GM21367 (cell line): ENCODE measurements around the gene ERFE.
"Not testable (repeated sequence)": the region's sequence is repeated elsewhere in the genome, so short reads cannot be mapped to it uniquely, and the experiment has no call there.

Experiments used
- ATAC-seq: cut with Tn5 transposase; IDR thresholded peaks from one replicate; pipeline ENCODE4 v1.9.1; 2021; ENCODE audit not compliant: unreplicated experiment

ERFE gene

DNA sequence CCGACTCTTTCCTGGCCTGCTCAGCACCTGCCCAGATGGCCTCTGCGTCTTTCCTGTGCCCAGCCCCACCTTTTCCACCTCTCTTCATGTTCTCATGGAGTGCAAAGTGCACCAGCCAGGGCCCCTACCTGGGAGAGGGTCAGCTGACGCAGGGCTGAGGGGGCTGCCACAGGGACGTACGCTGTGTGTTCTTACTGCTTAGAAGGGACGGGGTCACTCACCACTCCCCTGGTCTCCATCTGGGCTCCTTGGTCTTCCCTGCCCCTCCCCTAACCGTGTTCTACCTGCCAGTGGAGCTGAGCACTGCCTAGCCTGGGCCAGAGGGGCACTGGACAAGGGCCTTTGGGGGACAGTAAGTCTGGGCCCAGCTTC lies 8.6 kb downstream of the ERFE start:
- ATAC-seq: no peak

GRCh38 chr2:238167761-238168160 lies 9.0 kb downstream of the ERFE start:
- no peak for ATAC-seq

DNA sequence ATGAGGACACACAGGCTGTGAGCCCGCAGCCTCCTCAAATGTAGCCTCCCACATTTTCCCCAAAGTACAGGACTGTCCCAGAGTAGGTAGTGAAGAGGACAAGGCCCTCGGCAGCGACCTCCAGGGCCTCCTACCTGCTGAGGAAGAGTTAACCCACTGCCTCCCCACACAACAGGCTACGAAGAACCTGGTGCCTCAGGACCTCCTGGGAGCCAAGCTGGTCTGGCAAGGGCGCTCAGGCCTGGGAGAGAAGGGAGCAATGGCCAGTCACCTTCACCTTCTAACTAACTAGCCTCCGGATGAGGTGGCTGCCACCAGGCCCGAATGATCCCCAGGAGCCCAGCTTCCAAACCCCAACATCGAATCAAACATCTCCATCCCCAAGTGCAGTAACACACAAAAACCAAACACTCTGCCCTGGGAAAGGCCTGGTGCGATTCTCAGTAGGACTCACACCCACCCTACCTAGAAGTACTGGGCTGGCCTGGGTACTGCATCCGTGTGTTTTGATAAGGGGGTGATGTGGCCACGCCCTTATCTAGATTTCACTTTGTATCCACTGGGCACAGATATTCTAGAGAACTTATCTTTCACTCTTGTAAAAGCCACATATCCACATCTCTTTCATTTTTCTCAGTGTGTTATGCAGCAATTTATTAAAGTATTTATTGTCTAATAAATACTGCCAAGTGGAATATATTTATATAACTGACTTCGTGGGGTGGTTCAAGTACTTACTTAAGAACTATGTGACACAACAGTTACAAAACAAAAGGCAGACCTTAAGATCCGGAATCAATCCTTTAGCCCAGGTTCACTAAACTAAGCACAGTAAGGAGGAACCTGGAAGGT lies 9.7 kb downstream of the ERFE start:
- no peak for ATAC-seq

- ATAC-seq: no peak
These were observed 10.4 kb downstream of the ERFE start for GRCh38 chr2:238169048-238169707.

GRCh38 chr2:238169708-238170251 lies 11.0 kb downstream of the ERFE start:
- no peak for ATAC-seq

DNA sequence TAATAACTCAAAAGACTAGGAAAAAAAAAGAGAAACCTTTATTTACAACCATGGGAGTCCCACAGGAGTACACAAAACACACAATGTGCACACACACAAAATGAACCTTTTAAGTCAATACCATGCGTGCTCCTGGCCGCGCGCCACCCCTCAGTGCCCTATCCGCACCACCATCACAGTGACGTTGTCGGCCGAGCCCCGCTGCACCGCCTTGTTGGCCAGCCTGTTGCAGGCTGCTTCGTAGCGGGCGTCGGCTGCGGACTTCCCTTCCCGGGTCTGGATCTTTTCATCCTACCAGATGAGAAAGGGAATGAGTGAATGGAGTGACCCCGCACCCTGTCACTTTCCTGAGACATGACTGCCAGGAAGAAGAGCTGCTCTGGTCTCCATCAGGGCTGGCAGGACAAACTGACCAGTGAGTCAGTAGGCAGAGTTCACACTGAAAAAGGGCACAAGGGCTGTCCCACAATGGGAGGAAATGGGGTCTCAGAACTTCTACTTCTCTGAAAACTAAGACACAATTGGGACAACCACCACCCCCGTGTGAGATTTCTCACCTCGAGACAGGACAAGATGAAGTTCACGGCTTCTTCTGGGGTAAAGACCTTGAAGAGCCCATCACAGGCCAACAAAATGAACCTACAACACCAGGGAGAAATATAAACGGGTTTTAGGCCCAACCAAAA lies 11.8 kb downstream of the ERFE start:
- ATAC-seq: no peak

DNA sequence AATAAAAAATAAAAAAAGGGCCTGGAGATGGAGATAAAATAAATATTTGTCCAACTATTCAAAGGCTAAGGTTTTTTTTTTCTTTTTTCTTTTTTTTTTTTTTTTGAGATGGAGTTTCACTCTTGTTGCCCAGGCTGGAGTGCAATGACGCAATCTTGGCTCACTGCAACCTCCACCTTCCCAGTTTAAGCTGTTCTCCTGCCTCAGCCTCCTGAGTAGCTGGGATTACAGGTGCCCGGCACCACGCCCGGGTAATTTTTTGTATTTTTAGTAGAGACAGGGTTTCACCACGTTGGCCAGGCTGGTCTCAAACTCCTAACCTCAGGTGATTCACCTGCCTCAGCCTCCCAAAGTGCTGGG lies 12.3 kb downstream of the ERFE start:
- ATAC-seq: not testable (repeated sequence)

GRCh38 chr2:238171575-238172187 lies 12.9 kb downstream of the ERFE start:
- no peak for ATAC-seq

DNA sequence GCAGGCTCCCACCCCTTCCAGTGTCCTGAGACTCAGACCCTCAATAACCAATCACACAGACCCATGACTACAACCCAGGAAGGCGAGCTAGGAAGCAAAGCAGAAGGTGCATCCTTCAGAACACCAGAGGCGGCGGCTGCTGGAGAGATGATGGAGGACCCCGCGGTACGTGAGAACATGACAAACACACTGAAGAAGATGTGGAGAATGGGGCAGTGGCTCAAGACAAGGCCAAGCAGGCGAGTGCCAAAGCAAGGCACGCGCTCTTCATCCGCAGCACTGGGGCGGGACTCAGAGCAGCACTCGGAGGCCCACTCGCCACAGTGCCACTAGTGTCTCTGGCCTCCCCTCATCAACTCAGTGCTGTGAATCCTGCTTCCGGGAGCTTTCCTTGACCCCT lies 13.7 kb downstream of the ERFE start:
- ATAC-seq: no peak

DNA sequence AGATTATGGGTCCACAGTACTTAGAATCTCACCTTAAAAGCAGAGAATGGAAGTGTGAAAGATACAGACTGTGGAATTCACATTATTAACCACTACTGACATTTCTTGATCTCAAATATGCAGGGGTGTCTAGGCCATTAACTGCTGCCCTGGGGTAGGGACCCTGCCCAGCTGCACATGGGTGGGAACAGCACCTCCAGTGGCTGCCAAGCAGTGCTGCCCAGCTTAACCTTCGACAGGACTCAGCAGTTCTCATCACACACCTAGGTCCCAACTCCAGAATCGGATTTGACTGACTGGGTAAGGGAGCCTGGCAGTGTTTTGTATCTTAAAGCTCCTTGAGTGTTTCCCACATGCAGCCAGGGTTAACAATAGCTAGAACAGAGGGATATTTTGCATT lies 14.9 kb downstream of the ERFE start:
- no peak for ATAC-seq

GRCh38 chr2:238174291-238174690 lies 15.5 kb downstream of the ERFE start:
- ATAC-seq: no peak

DNA sequence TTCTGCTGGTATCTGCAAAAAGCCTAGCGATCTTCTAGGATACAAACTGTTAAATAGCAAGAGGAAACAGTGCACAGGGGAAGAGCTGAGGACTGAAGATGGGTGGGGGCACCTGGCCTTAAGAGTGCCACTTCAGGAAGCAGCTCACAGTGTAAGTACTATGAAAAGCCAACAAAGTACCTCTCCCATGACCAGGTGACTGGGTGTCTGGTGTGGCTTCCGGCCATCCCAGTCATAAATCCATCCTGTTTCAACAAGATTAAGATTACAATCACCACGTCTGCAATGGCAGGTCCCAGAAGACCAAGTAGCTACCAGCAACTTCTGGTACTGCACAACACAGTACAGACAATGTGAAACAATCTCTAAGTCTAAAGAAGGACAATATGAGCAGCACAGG lies 15.9 kb downstream of the ERFE start:
- ATAC-seq: no peak

DNA sequence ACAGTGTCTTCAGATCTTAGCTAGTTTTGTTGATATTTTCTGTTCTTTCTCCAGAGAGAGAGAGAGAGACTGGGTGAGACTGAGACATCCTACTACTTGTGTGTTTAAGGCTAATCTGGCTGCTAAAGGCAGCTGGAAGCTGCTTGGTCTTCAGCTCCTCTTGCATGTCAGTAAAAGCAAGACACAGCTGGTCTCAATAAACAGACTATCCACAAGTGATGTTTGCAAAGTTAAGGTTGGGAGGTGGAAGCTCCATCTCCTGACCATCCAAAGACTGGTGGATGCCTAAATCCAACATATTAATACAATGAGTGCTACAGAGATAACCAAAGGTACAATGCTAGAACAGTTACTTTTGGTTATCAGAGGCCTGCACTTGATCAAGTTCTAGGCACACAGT lies 17.8 kb downstream of the ERFE start:
- no peak for ATAC-seq

DNA sequence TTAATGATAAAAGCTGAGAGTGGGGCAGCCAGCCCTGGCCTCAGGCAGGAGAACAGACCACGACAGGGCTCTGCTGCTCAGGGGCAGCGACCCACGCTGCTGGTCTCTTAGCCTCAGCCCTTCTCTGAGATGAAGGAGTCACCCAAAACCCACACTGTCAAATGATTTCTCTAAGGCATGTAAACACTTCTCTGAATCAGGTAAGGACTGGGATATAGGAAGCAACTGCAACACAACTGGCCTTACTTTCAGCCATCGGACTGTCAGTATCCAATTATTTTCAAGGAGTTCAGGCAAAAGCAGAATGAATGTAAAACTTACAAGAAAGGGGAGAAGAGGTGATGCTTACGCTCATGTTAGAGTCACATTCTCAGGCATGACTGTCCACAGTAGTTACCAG lies 21.8 kb downstream of the ERFE start:
- ATAC-seq: no peak

GRCh38 chr2:238182362-238182761 lies 23.6 kb downstream of the ERFE start:
- ATAC-seq: no peak

GRCh38 chr2:238183821-238184220 lies 25.1 kb downstream of the ERFE start:
- ATAC-seq: no peak

GRCh38 chr2:238187618-238188548 lies 29.1 kb downstream of the ERFE start:
- no peak for ATAC-seq

DNA sequence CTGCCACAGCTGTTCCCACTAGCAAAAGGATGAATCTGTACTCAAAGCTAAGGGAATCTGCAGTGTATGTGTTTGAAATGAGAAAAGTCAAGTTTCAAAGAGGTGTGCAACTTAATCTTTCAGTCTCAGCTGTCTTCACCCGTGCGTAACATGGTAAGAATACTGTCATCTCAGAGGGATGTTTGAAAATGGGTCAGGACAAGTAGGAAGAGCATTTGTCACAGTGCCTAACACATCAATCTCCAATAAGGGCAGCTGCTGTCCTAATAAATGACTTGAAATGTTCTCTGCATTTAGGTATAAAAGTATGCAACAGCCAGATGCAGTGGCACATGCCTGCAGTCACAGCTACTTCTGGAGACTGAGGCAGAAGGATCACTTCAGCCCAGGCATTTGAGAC lies 31.7 kb downstream of the ERFE start:
- ATAC-seq: no peak

- ATAC-seq: no peak
These were observed 43.7 kb downstream of the ERFE start for GRCh38 chr2:238202326-238203093.
